Muscle of leg (tissue), 9 donors: Measurements from ENCODE around the gene NBPF12. TPM values are rescaled to one million over a fixed set of nuclear protein-coding genes. Genes with fewer than 3 reads are reported as not detected.

Source experiments
- polyA plus RNA-seq, 8 donors: library from polyadenylated mRNA; unstranded; fragments of 120-200 nt; gene quantifications; one replicate each; pipeline versions ENCODE4 v1.2.1 to v1.2.3, GENCODE V29; 2013; ENCODE audit warnings: inconsistent platforms in 1 of 8, low replicate concordance in 1 of 8; ENCODE audit not compliant: insufficient read length in 8 of 8, insufficient read depth in 1 of 8
- total RNA-seq: library from RNA; stranded (reverse); fragments of 120-200 nt; gene quantifications from one replicate; pipeline ENCODE4 v1.2.4, GENCODE V29; 2013

The NBPF12 gene
- total and polyA plus RNA-seq, 9 donors: 8.7 to 16.8 (median 12.2) TPM

Other genes starting within 250 kb of the NBPF12 start
- 33.1 TPM for gene PRKAB2, start 234.1 kb downstream of the NBPF12 start, total RNA-seq
- 10 to 100 TPM; 27.7 to 46.1 (median 31.7) TPM for gene PRKAB2, start 234.1 kb downstream of the NBPF12 start, polyA plus RNA-seq